ENCODE measurements around the gene MPL. TPM values are rescaled to one million over a fixed set of nuclear protein-coding genes. Genes with fewer than 3 reads are reported as not detected.

MPL gene
- total RNA-seq, 2 donors from 2014 or later: 0.64 to 1.2 TPM

- Histone ChIP-seq H3K27me3 (ENCODE audit: control insufficient read depth, insufficient read depth, low read length, poor library complexity, severe bottlenecking) (no peaks in the 10 kb centered on the region), H3K9me3 (ENCODE audit: control insufficient read depth, low read length) (peaks cover 22% of the 10 kb centered on the region), H3K4me3 (ENCODE audit: low read length) (no peak overlapping the region), H3K27ac (ENCODE audit: low read depth, low read length) (no peak overlapping the region), H3K4me1 (ENCODE audit: control insufficient read depth, insufficient read depth, low read length) (no peaks in the 10 kb centered on the region), H3K36me3 (ENCODE audit: control insufficient read depth, insufficient read depth, low read length) (no peaks in the 10 kb centered on the region), H3K9ac (ENCODE audit: extremely low read depth, low read length, poor library complexity, severe bottlenecking) (no peak overlapping the region)
- Mint-ChIP-seq H3K4me1 (peaks cover 18% of the 10 kb centered on the region), H3K9me3 (peaks cover 24% of the 10 kb centered on the region), H3K36me3 (ENCODE audit: low read depth) (no peaks in the 10 kb centered on the region), H3K27me3 (ENCODE audit: insufficient read depth) (no peaks in the 10 kb centered on the region), H3K27ac (no peak overlapping the region), H3K4me3 (no peak overlapping the region)
- DNase-seq: peak; percentile 17
- WGBS, 2 experiments (ENCODE audit: insufficient coverage in 1 of 2, insufficient read length in 1 of 2): 96 to 100% methylated on average over 5 of the region's 5 CpGs
- TF ChIP-seq CTCF (conservative IDR thresholded peaks at IDR 0.05): no peak
These were observed 15.1 kb upstream of the MPL start for GRCh38 chr1:43322506-43322905.

GRCh38 chr1:43324810-43325209 is 12.8 kb upstream of the MPL start:
- TF ChIP-seq CTCF (conservative IDR thresholded peaks at IDR 0.05): no peak
- DNase-seq: no peak
- H3K27me3 Mint-ChIP-seq (ENCODE audit: insufficient read depth): no peaks in the 10 kb centered on the region
- H3K36me3 Mint-ChIP-seq (ENCODE audit: low read depth): no peaks in the 10 kb centered on the region
- peaks cover 35% of the 10 kb centered on the region for H3K9me3 Mint-ChIP-seq
- H3K9me3 ChIP-seq (ENCODE audit: control insufficient read depth, low read length): peaks cover 33% of the 10 kb centered on the region
- no peaks in the 10 kb centered on the region for H3K36me3 ChIP-seq (ENCODE audit: control insufficient read depth, insufficient read depth, low read length)
- H3K4me1 ChIP-seq (ENCODE audit: control insufficient read depth, insufficient read depth, low read length): no peaks in the 10 kb centered on the region
- no peak overlapping the region for H3K9ac ChIP-seq (ENCODE audit: extremely low read depth, low read length, poor library complexity, severe bottlenecking)
- no peak overlapping the region for H3K4me3 Mint-ChIP-seq
- 89 to 100% methylated on average over 1 of the region's 1 CpG for WGBS, 2 experiments (ENCODE audit: insufficient coverage in 1 of 2, insufficient read length in 1 of 2)
- H3K27ac Mint-ChIP-seq: no peak overlapping the region
- H3K4me3 ChIP-seq (ENCODE audit: low read length): no peak overlapping the region
- no peaks in the 10 kb centered on the region for H3K27me3 ChIP-seq (ENCODE audit: control insufficient read depth, insufficient read depth, low read length, poor library complexity, severe bottlenecking)
- peaks cover 14% of the 10 kb centered on the region for H3K4me1 Mint-ChIP-seq
- H3K27ac ChIP-seq (ENCODE audit: low read depth, low read length): no peak overlapping the region

GRCh38 chr1:43325381-43325780 is 12.2 kb upstream of the MPL start:
- no peaks in the 10 kb centered on the region for H3K27me3 ChIP-seq (ENCODE audit: control insufficient read depth, insufficient read depth, low read length, poor library complexity, severe bottlenecking)
- H3K9me3 ChIP-seq (ENCODE audit: control insufficient read depth, low read length): peaks cover 33% of the 10 kb centered on the region
- no peak for TF ChIP-seq CTCF (conservative IDR thresholded peaks at IDR 0.05)
- Mint-ChIP-seq H3K4me3 (no peak overlapping the region), H3K27me3 (ENCODE audit: insufficient read depth) (no peaks in the 10 kb centered on the region), H3K27ac (no peak overlapping the region), H3K9me3 (peaks cover 35% of the 10 kb centered on the region), H3K36me3 (ENCODE audit: low read depth) (no peaks in the 10 kb centered on the region), H3K4me1 (peaks cover 18% of the 10 kb centered on the region)
- no peak overlapping the region for H3K9ac ChIP-seq (ENCODE audit: extremely low read depth, low read length, poor library complexity, severe bottlenecking)
- no peak overlapping the region for H3K4me3 ChIP-seq (ENCODE audit: low read length)
- H3K36me3 ChIP-seq (ENCODE audit: control insufficient read depth, insufficient read depth, low read length): no peaks in the 10 kb centered on the region
- H3K4me1 ChIP-seq (ENCODE audit: control insufficient read depth, insufficient read depth, low read length): no peaks in the 10 kb centered on the region
- no peak for DNase-seq
- no peak overlapping the region for H3K27ac ChIP-seq (ENCODE audit: low read depth, low read length)
